HepG2 (cell line): ENCODE data around the gene FAM222A. TPM values are rescaled to one million over a fixed set of nuclear protein-coding genes. Genes with fewer than 3 reads are reported as not detected.

Experiments
- ATM ChIP-seq: fragments of 450-650 bp; IDR thresholded peaks from 2 replicates; pipeline ENCODE4 v1.7.1; 2017; ENCODE audit warnings: mild to moderate bottlenecking, borderline replicate concordance
- ETS1 ChIP-seq: sonication (generic); formaldehyde crosslinking; IDR thresholded peaks from 2 replicates; pipeline ENCODE4 v1.4.0; 2020; ENCODE audit warnings: missing genetic modification reagents
- HNF4A ChIP-seq: sonication (generic); formaldehyde crosslinking; IDR thresholded peaks from 2 replicates; pipeline ENCODE4 v1.4.0; 2020; ENCODE audit warnings: missing genetic modification reagents
- JARID2 ChIP-seq: sonication (generic); formaldehyde crosslinking; IDR thresholded peaks from 2 replicates; pipeline ENCODE4 v1.8.1; 2023; ENCODE audit warnings: missing genetic modification reagents, inconsistent platforms; ENCODE audit not compliant: insufficient replicate concordance
- MAFK ChIP-seq, 2 experiments: IDR thresholded peaks in 1 of 2; conservative IDR thresholded peaks in 1 of 2; 2 replicates each; pipeline ENCODE4 v1.6.1; 2011; ENCODE audit warnings: improper control_type of control experiment in 2 of 2, low read length in 2 of 2
- NCOA2 ChIP-seq: sonication (generic); formaldehyde crosslinking; IDR thresholded peaks from 2 replicates; pipeline ENCODE4 v1.8.0; 2022; ENCODE audit warnings: inconsistent platforms
- NFAT5 ChIP-seq: sonication (generic); formaldehyde crosslinking; IDR thresholded peaks from 2 replicates; pipeline ENCODE4 v1.4.0; 2020; ENCODE audit warnings: missing genetic modification reagents
- RFX3 ChIP-seq: IDR thresholded peaks from 2 replicates; pipeline ENCODE4 v1.6.1; 2016; ENCODE audit warnings: missing biosample characterization, missing genetic modification reagents
- THAP7 ChIP-seq: sonication (generic); formaldehyde crosslinking; IDR thresholded peaks from 2 replicates; pipeline ENCODE4 v1.8.1; 2023; ENCODE audit warnings: mild to moderate bottlenecking, missing genetic modification reagents
- ZBTB7A ChIP-seq: sonication (generic); formaldehyde crosslinking; IDR thresholded peaks from 2 replicates; pipeline ENCODE4 v1.8.0; 2022; ENCODE audit warnings: mild to moderate bottlenecking, missing genetic modification reagents
- ZFP82 ChIP-seq: sonication (generic); formaldehyde crosslinking; IDR thresholded peaks from 2 replicates; pipeline ENCODE4 v1.5.1; 2020; ENCODE audit warnings: mild to moderate bottlenecking, missing genetic modification reagents, borderline replicate concordance
- ZNF143 ChIP-seq: sonication (generic); formaldehyde crosslinking; IDR thresholded peaks from 2 replicates; pipeline ENCODE4 v1.4.0; 2020; ENCODE audit warnings: missing genetic modification reagents
- ZNF160 ChIP-seq: sonication (generic); formaldehyde crosslinking; IDR thresholded peaks from 2 replicates; pipeline ENCODE4 v1.8.0; 2022; ENCODE audit warnings: mild to moderate bottlenecking, inconsistent platforms, missing genetic modification reagents
- ZNF281 ChIP-seq: sonication (generic); formaldehyde crosslinking; IDR thresholded peaks from 2 replicates; pipeline ENCODE4 v1.4.0; 2020; ENCODE audit warnings: missing genetic modification reagents, borderline replicate concordance
- ZNF574 ChIP-seq: sonication (generic); formaldehyde crosslinking; IDR thresholded peaks from 2 replicates; pipeline ENCODE4 v1.4.0; 2020; ENCODE audit warnings: missing genetic modification reagents
- ZZZ3 ChIP-seq: sonication (generic); formaldehyde crosslinking; IDR thresholded peaks from 2 replicates; pipeline ENCODE4 v1.4.0; 2020; ENCODE audit warnings: missing genetic modification reagents, mild to moderate bottlenecking, borderline replicate concordance
- polyA plus RNA-seq, 8 experiments: library from polyadenylated mRNA; depleted of rRNA in 3 of 8; stranded (reverse) in 7 of 8; unstranded in 1 of 8; fragments of >200 nt; fragmentation: Illumina TruSeq in 4 of 8; extraction: Trizol in 4 of 8; gene quantifications; 2 replicates each; pipeline versions ENCODE4 v1.2.1 to v1.2.3, GENCODE V29; 2011 to 2016; ENCODE audit warnings: low read depth in 4 of 8, missing spikeins in 1 of 8, mixed read lengths in 1 of 8; ENCODE audit not compliant: insufficient read depth in 1 of 8
- total RNA-seq, 5 experiments: library from RNA; depleted of rRNA; stranded (reverse); fragments of >200 nt; fragmentation: Illumina TruSeq; extraction: Trizol; gene quantifications; 2 replicates each; pipeline ENCODE4 v1.2.3, GENCODE V29; 2016; ENCODE audit warnings: low read depth in 1 of 5

FAM222A gene
- total and polyA plus RNA-seq, 2 of the 13 experiments (the other 11 are each of a cell fraction or from before 2014, with no cell fraction given), result 2.7 to 9.6 TPM

- TF ChIP-seq ZNF574, result peak; percentile 34; the same call in 1 of the 2 replicates
- TF ChIP-seq ZFP82 (CRISPR knock-in tag), result no peak
- no peak for TF ChIP-seq ZZZ3 (CRISPR knock-in tag)
- peak; percentile 71 for TF ChIP-seq HNF4A (CRISPR knock-in tag)
- no peak for TF ChIP-seq MAFK (conservative IDR thresholded peaks at IDR 0.05 in 1 of 2, IDR thresholded peaks at IDR 0.05 in 1 of 2; ENCODE audit: low read length in 2 of 2)
- TF ChIP-seq NFAT5 (CRISPR knock-in tag), result no peak
- TF ChIP-seq JARID2 (CRISPR knock-in tag), result no peak
- no peak for TF ChIP-seq ZNF160 (CRISPR knock-in tag)
- TF ChIP-seq RFX3, result no peak
- no peak; the same call in 1 of the 2 replicates for TF ChIP-seq THAP7
- peak; percentile 93 for TF ChIP-seq ZNF281
- TF ChIP-seq NCOA2 (CRISPR knock-in tag), result peak; percentile 83
- no peak for TF ChIP-seq ATM
- peak; percentile 56; the same call in 1 of the 2 replicates for TF ChIP-seq ZNF143
- TF ChIP-seq ETS1 (CRISPR knock-in tag), result no peak
- TF ChIP-seq ZBTB7A (CRISPR knock-in tag), result peak; percentile 79; the same call in 1 of the 2 replicates
These were observed 13.6 kb downstream of the FAM222A start (continued) for GRCh38 chr12:109727039-109727723.
